GM15510 (cell line): Measurements from ENCODE around the gene PHYKPL.

Experiments
- POLR2A ChIP-seq: IDR thresholded peaks from 3 replicates; pipeline ENCODE4 v1.6.1; 2011; ENCODE audit warnings: borderline replicate concordance; ENCODE audit not compliant: insufficient read length; ENCODE audit errors: extremely low read depth

PHYKPL gene

GRCh38 chr5:178232124-178232919 lies at the start of gene PHYKPL:
TSS of gene PHYKPL (minus strand) at chr5:178232802. CDS start at chr5:178232550, 252 bp downstream.
- TF ChIP-seq POLR2A: peak; percentile 76

- no peak for TF ChIP-seq POLR2A
Measured at GRCh38 chr5:178282391-178282790, 49.8 kb upstream of the PHYKPL start.

- TF ChIP-seq POLR2A: no peak
Measured at GRCh38 chr5:178281331-178281730, 48.7 kb upstream of the PHYKPL start.

GRCh38 chr5:178280631-178281030 lies 48.0 kb upstream of the PHYKPL start:
- no peak for TF ChIP-seq POLR2A

- no peak for TF ChIP-seq POLR2A
Measured at GRCh38 chr5:178279723-178280438, 47.3 kb upstream of the PHYKPL start.

GRCh38 chr5:178279026-178279722 lies 46.6 kb upstream of the PHYKPL start:
- no peak for TF ChIP-seq POLR2A

- no peak for TF ChIP-seq POLR2A
Measured at GRCh38 chr5:178278358-178279023, 45.9 kb upstream of the PHYKPL start.

GRCh38 chr5:178277866-178278265 lies 45.3 kb upstream of the PHYKPL start:
- no peak for TF ChIP-seq POLR2A

GRCh38 chr5:178277346-178277745 lies 44.7 kb upstream of the PHYKPL start:
- TF ChIP-seq POLR2A: no peak

- TF ChIP-seq POLR2A: no peak
Measured at GRCh38 chr5:178274781-178275537, 42.4 kb upstream of the PHYKPL start.

- TF ChIP-seq POLR2A: no peak
Measured at GRCh38 chr5:178273665-178274541, 41.3 kb upstream of the PHYKPL start.

- no peak for TF ChIP-seq POLR2A
Measured at GRCh38 chr5:178273041-178273440, 40.4 kb upstream of the PHYKPL start.

- TF ChIP-seq POLR2A: no peak
Measured at GRCh38 chr5:178272591-178272990, 40.0 kb upstream of the PHYKPL start.
